ENCODE data around the gene ADARB1.

GRCh38 chr21:45138199-45139002 is 64.0 kb downstream of the ADARB1 start:
- TF ChIP-seq CTCF (conservative IDR thresholded peaks at IDR 0.05; ENCODE audit: low read depth, low read length), result peak; percentile 79
- no peak for TF ChIP-seq EZH2 (IDR thresholded peaks at IDR 0.05; ENCODE audit: low read length, unreplicated experiment)
- TF ChIP-seq EZH2phosphoT487 (IDR thresholded peaks at IDR 0.05; ENCODE audit: borderline replicate concordance, low read length), result no peak

Measured in PC-3 (cell line).